ENCODE results near the gene DNAJC1.
"Not testable (repeated sequence)": the region's sequence is repeated elsewhere in the genome, so short reads cannot be mapped to it uniquely, and the experiment has no call there.

Gene DNAJC1

GRCh38 chr10:21826725-21827124 lies 176.8 kb downstream of the DNAJC1 start:
- DNase-seq (ENCODE audit: low spot score) = no peak

GRCh38 chr10:21825345-21825744 lies 178.2 kb downstream of the DNAJC1 start:
- DNase-seq (ENCODE audit: low spot score) = no peak

GRCh38 chr10:21824409-21824808 lies 179.1 kb downstream of the DNAJC1 start:
- DNase-seq (ENCODE audit: low spot score) = no peak

- DNase-seq (ENCODE audit: low spot score) = no peak
Observed at GRCh38 chr10:21823617-21824016, 179.9 kb downstream of the DNAJC1 start.

DNA sequence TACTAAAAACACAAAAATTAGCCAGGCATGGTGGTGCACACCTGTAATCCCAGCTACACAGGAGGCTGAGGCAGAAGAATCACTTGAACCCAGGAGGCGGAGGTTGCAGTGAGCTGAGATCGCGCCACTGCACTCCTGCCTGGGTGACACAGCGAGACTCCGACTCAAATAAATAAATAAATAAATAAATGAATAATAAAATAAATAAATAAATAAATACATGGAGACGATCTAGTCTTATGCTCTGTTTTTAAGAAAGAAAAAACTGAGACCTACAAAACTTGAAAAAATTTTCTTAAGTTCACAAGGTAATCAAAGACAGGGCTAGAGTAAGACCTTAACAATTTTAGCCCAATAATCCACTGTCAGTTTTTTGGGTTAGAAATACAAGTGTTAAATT lies 181.3 kb downstream of the DNAJC1 start:
- not testable (repeated sequence) for DNase-seq (ENCODE audit: low spot score)

GRCh38 chr10:21820952-21821351 lies 182.6 kb downstream of the DNAJC1 start:
- DNase-seq (ENCODE audit: low spot score) = no peak

GRCh38 chr10:21818416-21818815 lies 185.1 kb downstream of the DNAJC1 start:
- DNase-seq (ENCODE audit: low spot score) = not testable (repeated sequence)

- no peak for DNase-seq (ENCODE audit: low spot score)
Observed at GRCh38 chr10:21814866-21815265, 188.7 kb downstream of the DNAJC1 start.

DNA sequence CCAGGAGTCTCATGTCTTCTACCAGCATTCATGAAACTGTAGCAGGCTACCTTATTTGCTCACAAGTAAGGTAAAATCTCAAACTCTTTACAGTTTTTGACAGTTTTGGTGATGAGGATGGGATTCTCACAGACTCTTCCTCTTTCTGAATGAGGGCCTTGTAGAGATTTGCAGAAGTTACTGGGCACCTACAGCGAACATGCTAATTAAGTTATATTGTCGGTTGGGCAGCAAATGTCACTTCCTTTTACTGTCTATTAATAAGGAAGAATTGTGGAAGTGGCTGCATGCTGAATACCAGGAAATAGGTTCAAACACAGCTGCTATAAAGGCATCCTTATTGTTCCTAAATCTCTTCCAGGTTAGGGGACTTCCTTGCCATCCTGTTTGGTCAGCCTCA lies 189.6 kb downstream of the DNAJC1 start:
- no peak for DNase-seq (ENCODE audit: low spot score)

GRCh38 chr10:21811245-21811585 lies 192.3 kb downstream of the DNAJC1 start:
- DNase-seq (ENCODE audit: low spot score) = no peak

- DNase-seq (ENCODE audit: low spot score) = no peak
Observed at GRCh38 chr10:21810582-21811244, 192.8 kb downstream of the DNAJC1 start.

DNA sequence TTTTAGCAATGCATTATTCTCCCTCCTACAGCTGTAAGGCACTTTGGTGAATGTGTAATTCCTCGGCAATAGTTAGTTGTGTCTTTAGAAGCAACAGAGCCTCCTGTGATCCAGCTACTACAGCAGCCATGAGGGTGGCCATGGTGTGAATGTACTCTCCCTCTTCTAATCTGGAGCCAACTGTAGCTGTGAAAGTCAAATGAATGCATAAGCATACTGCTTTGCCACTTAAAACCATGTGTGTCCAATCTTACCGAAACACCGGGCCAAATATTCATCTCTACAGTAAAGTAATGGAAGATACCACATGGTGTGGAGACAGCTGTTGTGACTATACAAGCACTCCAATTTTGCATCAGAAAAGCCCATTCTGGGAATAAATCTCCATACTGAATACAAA lies 195.0 kb downstream of the DNAJC1 start:
- DNase-seq (ENCODE audit: low spot score) = no peak

DNA sequence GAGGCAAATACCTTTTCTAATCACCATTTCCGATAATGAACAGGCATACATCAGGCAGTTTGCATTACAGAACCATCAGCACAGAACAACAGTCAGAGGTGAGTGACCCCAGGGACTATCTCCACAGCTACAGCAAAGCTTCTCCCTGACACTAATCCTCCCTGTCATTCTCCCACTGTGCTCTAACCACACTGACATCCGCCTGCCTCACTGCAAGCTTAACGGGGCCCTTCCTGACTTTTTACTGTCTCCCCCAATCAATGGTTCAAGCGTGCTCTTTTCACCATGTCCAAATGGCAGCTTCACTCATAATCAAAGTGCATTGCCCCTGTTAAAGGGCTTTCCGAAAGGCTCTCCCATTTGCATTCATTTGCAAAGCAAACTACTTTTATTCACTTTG lies 196.3 kb downstream of the DNAJC1 start:
- no peak for DNase-seq (ENCODE audit: low spot score)

DNA sequence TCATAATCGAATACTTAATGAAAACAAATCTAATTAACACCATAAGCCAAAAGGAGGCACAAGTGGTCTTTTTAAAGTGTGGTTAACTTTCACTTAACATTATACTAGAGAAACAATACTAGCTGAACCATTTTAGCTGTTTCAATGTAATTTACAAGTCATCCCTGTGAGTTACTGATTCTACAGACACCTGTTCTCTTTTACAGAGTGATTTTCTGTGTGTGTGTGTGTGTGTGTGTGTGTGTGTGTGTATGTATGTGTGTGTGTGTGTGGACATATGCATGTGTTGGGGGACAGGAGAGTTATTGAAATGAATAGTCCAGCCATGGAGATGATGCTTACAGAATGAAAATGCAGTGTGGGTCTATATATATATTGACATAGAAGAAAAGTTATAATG lies 200.2 kb downstream of the DNAJC1 start:
- no peak for DNase-seq (ENCODE audit: low spot score)

- no peak for DNase-seq (ENCODE audit: low spot score)
Observed at GRCh38 chr10:21801609-21802008, 201.9 kb downstream of the DNAJC1 start.

- no peak for DNase-seq (ENCODE audit: low spot score)
Observed at GRCh38 chr10:21797984-21798765, 205.4 kb downstream of the DNAJC1 start.

DNA sequence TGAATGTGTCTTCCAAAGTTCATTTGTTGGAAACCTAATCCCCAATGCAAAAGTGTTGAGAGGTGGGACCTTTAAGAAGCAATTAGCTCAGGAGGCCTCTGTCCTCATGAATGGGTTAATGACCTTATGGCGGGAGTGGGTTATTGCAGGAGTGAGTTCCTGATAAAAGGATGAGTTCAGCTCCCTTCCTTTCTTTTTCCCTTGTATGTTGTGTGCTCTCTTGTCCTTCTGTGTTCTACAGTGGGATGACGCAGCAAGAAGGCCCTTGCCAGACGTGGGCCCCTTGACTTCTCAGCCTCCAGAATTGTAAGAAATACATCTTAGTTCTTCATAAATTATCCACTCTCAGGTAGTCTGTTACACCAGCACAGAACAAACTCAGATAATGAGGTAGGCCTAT lies 206.0 kb downstream of the DNAJC1 start:
- DNase-seq (ENCODE audit: low spot score) = no peak

DNA sequence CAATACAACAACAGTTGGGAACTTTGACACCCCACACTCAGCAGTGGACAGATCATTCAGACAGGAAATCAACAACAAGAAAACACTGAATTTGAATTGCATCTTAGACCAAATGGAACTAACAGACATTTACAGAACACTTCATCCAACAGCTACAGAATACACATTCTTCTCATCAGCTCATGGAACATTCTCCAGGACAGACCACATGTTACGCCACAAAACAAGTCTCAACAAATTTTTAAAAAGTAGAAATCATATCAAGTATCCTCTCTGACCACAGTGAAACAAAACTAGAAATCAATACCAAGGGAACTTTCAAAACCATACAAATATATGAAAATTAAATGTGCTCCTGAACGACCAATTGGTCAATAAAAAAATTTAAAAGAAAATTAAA lies 212.3 kb downstream of the DNAJC1 start:
- DNase-seq (ENCODE audit: low spot score) = no peak

GRCh38 chr10:21776883-21777282 lies 226.6 kb downstream of the DNAJC1 start:
- no peak for DNase-seq (ENCODE audit: low spot score)

GRCh38 chr10:21771219-21771618 lies 232.3 kb downstream of the DNAJC1 start:
- DNase-seq (ENCODE audit: low spot score) = no peak

- no peak for DNase-seq (ENCODE audit: low spot score)
Observed at GRCh38 chr10:21769041-21769440, 234.5 kb downstream of the DNAJC1 start.

DNA sequence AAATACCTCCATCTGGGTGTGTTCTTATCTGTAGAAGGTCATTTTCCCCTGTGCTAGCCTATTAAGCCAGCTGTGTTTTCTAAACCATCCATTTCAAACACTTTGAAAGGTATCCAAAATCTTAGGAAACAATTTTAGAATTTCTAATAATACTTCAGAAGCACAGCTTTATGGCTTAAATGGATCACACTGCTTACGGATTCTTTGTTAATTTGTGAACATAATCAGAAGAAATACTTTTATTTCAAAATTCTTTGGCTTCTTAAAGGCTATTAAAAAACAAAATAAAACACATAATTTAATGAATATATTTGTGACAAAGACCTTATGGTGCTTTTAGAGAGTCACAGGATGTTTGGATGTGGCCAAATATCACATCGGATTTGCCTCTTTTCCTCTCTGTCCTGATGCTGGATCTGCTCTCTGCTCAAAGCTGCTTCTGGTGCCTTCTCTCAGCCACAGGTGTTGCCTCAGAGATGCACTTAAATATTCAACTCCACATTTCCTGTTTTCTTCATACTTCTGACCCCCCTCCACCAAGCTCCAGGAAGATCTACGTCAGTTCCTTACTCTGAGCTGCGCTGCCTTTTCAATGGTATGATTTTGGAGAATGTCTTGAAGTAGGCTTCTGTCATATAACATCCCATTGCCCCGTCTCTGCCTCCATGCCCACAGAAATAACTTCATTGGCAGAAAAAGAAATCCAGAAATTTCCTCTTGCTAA lies 238.9 kb downstream of the DNAJC1 start:
- no peak for DNase-seq (ENCODE audit: low spot score)

DNA sequence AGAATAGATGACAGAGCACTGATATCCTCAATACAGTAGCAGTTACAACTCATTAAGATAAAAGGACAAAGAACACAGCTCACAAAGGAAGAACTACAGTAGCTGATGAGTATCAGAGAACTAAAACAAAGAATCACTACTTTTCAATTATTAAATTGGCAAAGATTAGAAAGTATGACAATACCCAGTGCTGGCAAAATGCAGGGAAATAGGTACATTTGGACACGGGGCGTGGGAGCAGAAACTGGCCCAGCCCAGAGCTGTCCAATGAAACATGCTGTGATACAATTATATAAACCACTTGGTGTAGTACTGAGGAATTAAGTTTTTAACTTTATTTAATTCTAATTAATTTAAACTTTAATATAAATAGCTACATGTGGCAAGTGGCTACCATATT lies 243.2 kb downstream of the DNAJC1 start:
- no peak for DNase-seq (ENCODE audit: low spot score)
